HG02981 (cell line): ENCODE results near the gene MDFI.

Experiments used
- ATAC-seq: cut with Tn5 transposase; IDR thresholded peaks from one replicate; pipeline ENCODE4 v1.9.1; 2021; ENCODE audit warnings: mild to moderate bottlenecking, moderate library complexity; ENCODE audit not compliant: unreplicated experiment

Gene MDFI

GRCh38 chr6:41648070-41648585, 9.9 kb downstream of the MDFI start:
- no peak for ATAC-seq

- no peak for ATAC-seq
Observed at GRCh38 chr6:41648921-41649320, 10.7 kb downstream of the MDFI start.

DNA sequence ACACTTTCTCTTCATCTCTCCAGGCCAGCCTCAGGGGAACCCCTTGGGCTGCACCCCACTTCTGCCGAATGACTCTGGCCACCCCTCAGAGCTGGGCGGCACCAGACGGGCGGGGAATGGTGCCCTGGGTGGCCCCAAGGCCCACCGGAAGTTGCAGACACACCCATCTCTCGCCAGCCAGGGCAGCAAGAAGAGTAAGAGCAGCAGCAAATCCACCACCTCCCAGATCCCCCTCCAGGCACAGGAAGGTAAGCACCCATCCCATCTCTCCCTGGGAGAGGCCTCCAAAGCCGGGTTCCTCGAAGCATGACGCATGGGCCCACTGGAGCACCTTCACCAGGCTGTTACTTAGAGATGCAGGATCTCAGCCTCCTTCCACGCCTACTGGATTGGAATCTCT, 11.3 kb downstream of the MDFI start:
- no peak for ATAC-seq

DNA sequence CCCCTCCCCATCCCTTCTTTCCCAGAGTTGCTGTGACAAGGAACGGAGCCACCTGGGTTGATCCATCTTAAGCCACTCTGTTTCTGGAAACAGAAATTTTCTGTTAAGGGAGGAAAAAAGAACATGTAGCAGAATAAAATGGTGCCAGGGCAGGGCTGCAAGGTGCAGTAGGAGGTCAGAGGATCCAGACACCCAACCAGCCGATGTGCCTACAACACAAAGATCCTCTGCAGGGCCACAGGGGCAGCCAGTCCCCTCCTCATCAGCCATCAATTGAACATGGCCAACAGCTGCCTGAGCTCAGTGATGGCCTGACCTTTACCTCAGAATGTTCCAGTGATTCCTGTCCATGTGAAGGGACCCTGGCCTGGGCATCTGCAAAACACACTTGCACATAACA, 11.9 kb downstream of the MDFI start:
- ATAC-seq = no peak

DNA sequence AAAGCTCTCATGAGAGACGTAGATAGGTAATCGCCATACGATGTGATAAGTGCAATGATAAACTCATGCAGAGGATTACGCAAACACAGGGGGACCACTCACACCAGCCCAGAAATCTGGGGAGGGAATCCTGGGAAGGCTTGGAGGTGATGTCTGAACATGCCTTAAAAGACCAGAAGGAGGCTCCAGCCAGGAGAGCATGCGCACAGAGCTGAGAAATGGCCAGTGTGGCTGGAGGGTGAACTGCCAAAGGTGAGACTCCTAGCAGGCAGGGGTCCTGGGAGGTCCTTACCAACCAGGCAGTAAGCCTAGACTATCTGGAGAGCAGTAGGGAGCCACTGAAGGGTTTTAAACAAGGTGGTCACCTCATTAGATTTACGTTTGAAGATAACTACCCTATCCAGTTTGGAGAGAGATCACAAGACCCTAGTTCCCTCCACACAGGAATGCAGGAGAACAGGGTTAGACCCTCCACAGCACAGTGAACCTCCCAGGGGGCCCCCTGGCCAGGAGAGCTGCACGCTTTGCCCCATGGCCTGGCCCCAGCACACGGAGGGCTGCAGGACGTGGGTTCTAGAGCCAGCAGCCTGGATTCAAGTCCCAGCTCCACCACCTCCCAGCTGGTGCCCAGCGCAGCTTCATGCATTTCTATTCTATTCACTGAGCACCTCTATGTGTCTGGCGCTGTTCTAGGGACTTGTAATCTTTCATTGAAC, 13.1 kb downstream of the MDFI start:
- no peak for ATAC-seq

DNA sequence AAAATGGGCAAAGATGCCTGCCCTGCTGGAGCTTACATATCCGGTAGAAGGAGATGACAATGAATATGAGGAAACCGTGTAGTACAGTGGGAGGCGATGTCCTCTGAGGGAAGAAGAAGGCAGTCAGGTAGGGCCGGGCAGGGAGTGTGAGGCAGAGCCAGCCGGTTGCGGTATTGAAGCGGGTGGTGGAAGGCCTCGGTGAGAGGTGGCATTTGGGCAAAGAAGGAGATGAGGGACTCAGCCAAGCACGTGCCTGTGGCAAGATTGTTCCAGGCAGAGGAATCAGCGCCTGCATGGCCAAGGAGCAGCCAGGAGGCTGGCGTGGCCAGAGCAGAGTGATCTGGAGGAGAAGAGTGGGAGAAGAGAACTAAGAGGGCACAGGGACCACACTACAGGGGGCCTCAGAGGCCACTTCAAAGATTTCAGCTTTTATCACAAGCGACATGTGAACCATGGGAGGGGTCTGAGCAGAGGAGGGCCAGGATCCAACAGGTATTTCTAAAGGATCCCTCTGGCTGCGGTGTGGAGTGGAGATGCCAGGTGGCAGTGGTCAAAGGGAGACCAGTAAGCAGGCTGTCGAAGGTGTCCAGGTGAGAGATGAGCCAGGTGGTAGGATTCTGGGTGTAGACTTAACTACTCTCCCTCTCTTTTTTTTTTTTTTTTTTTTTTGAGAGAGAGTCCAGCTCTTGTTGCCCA, 13.8 kb downstream of the MDFI start:
- no peak for ATAC-seq

- no peak for ATAC-seq
Observed at GRCh38 chr6:41652866-41653652, 14.8 kb downstream of the MDFI start.

GRCh38 chr6:41653691-41654090, 15.4 kb downstream of the MDFI start:
- no peak for ATAC-seq

DNA sequence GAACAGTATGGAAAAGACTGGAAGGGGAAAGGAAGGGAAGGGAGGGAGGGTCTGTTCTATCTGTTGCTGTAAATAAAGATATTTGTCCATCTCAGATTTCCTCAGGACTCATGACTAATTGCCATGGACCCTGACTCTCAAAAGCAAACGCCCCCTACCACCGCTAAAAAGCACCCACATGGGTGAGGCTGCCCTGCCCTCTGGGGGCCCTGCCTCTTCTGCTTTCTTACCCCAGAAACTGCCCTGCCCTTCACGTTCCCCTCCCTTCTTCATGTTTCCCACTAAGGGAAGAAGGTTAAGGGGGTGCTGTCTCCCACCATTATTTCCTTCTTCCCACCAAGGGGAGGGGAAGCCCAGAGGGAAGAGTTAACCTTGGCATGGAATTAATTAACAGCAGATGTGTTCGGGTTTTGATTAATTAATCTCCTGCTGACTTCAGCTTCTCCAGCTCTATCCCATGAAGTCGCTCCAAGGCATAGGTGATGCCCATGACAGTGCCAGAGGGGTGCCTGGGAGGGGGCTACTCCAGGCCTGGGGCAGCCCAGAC, 16.0 kb downstream of the MDFI start:
- ATAC-seq = no peak

- ATAC-seq = no peak
Observed at GRCh38 chr6:41654698-41655151, 16.5 kb downstream of the MDFI start.

DNA sequence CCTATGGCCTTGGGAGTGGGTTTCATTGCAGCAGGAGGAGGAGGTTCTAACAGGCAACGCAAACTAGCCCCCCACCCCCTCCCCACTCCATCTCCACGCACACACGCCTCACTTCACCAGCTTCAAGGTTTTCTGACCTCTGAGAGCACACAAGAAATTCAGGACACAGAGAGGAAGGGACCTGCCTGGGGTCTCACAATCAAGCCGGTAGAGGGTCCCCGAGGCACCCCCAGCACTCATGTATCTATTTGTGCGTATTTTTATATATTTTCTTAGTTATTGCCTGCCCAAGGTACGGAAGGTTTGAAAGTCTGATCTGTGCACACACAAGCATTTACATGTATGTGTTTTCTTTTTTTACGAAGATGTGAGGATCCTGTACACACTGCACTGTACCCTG, 16.9 kb downstream of the MDFI start:
- ATAC-seq = no peak

- ATAC-seq = no peak
Observed at GRCh38 chr6:41655646-41656001, 17.4 kb downstream of the MDFI start.

DNA sequence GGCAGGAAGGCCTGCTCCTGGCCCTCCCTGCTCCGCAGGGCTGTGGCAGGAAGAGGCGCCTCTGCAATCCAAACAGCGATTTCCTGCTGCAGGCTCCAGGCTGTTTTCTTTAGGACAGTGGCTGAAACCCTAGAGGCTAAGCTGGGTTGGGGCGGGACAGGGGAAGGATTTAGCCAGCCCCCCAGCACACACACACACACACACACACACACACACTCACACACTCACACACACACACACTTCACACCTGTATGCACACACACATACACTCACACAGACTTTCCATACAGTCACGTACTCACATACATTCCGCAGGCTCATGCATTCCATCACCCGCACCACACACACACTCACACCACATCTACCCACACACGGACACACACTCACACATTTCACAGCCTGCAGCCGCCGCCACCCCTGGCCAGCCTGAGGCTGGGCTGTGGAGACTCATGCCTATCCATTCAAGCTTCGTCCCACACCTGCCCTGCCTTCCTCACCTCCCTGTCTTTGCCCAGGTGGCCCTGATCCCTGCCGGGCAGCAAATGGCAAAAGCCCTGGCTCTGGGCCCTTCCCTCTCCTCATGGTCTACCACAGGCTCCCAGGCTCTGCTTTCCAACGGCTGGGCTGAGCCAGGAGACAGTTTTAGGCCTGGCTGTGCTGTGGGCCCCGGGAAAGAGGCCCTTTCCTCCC, 17.9 kb downstream of the MDFI start:
- no peak for ATAC-seq

DNA sequence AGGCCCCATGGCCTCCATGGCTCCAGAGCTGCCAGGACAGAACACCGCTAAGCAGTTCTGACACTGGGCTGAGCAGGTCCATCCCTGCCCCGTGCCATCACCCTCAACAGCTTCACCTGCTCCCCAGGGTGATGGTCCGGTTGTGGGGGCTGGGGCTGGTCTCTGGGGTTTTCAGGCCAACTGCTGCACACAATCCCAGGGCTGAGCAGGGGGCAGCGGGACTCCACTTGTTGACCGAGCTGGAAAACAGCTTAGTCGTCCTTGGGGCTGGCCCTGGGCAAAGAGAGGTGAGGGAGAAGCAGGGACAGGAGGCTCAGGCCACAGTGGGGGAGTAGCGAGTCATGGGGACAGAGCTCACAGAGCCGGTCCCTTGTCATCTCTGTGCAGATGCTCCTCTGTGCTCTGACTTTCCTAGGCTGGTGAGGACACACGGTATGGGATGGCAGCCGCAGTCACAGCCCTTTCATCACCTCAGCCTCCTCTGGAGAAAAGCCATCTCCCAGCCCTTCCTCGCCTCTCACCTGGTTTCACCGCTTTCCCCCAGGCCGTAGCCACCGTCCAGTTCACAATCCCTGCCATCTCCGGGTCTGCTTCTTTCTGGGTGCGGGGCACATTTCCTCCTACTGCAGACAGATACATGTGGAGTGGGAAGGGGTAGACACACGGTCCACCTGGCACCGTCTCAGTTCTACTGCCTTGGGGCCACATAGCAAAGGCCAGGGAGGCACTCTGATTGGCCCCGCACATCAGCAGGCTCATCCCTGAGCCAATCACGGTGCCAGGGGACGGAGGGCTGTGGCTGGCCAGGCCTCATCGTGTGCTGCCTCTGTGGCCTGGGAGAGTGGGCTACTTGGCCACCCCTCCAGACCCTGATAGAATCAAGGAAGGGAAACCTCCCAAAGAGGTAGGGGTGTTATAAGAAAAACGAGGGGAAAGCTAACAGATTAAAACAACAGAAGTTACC, 19.1 kb downstream of the MDFI start:
- no peak for ATAC-seq

DNA sequence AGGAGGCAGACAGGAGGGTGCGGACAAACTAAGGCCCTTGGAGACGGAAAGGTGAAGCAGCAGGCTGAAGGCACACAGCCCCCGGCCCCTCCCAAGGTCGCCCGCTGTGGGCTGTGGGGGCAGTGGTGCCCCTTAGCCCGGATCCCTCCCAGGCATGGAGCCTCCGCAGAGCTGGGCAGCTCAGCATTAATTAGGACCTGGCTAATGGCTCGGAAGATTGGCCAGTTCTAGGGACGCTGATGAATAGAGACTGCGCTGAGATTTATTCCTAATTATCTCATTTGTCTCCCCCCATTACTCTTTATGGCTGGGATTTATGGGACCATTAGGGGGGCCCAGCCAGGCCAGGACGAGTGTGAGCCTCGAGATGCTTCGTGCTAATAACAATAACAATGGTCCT, 20.4 kb downstream of the MDFI start:
- no peak for ATAC-seq

DNA sequence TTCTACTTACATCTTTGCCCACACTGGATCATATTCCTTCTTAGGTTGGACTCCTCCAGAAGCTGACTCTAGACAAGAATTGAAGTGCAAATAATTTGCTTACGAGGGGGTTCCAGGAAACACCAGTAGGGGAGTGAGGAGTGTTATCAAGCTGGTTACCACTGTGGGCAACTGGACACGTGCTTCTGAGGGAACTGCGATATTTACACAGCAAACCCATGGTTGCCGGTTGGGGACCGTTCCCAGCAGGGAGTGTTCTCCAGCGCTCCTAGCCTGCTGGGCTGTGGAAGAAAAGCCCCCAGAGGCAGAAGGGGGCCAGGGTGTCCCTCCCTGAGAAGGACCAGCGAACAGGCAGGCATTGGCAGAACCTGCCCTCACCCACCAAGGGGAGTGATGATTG, 21.7 kb downstream of the MDFI start:
- no peak for ATAC-seq

DNA sequence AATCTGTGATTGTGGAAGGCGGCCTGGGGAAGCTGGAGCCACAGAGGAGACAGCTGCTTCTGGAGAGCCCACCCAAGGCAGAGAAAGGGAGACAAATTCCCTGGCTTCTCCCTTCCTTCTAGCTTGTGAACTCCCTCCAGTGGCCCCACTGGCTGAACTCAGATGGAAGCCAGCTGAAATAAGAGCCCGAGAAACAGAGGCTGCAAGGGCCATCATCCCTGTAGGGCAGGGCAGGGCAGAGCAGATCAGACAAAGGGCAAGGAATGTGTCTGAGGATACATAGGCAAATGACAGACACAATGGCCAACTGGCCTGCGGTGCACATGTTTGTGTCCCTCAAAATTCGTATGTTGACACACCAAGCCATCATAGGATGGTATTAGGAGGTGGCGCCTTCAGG, 25.3 kb downstream of the MDFI start:
- no peak for ATAC-seq

GRCh38 chr6:41664271-41664670, 26.0 kb downstream of the MDFI start:
- ATAC-seq = no peak

- no peak for ATAC-seq
Observed at GRCh38 chr6:41667195-41667594, 28.9 kb downstream of the MDFI start.

DNA sequence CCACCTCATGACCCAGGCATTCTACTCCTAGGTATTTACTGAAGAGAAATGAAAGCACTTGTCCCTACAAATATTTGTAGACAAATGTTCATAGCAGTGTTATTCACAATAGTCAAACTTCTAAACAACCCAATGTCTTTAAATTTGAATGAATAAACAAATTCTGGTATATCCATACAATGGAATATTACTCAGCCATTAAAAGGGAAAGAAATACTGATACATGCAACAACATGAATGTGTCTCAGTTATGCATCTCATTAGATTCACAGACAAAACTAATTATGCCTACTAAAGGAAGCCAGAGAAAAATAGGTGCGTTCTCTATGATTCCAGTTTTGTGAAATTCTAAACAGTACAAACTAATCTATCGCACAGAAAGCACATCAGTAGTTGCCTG, 30.7 kb downstream of the MDFI start:
- ATAC-seq = no peak
